Mesendoderm (in vitro differentiated cells): ENCODE results near the gene TOB1.
A peak's percentile ranks its signal among the peaks of the same experiment; 100 is the strongest.

Source experiments
- DNase-seq: peaks from one replicate; pipeline ENCODE4 v3.0.0; 2013
- H2AK5ac ChIP-seq: 2 replicates; pipeline ENCODE4 v1.6.1; 2013; ENCODE audit warnings: low read length, inconsistent platforms
- H2BK120ac ChIP-seq: 2 replicates; pipeline ENCODE4 v1.6.1; 2013; ENCODE audit warnings: low read depth, mild to moderate bottlenecking, low read length, moderate library complexity, mixed read lengths
- H2BK15ac ChIP-seq: replicated peaks from 2 replicates; pipeline ENCODE4 v1.6.1; 2013; ENCODE audit warnings: low read depth, mild to moderate bottlenecking, moderate library complexity
- H2BK5ac ChIP-seq: 2 replicates; pipeline ENCODE4 v1.6.1; 2013; ENCODE audit warnings: low read length, inconsistent platforms
- H3K18ac ChIP-seq: 2 replicates; pipeline ENCODE4 v1.6.1; 2013; ENCODE audit warnings: mild to moderate bottlenecking, low read length, mixed read lengths
- H3K23ac ChIP-seq: one replicate; pipeline ENCODE4 v1.6.1; 2013; ENCODE audit warnings: low read length
- H3K27ac ChIP-seq: 2 replicates; pipeline ENCODE4 v1.5.1; 2013; ENCODE audit warnings: low read depth, mild to moderate bottlenecking, inconsistent platforms, low read length, moderate library complexity
- H3K27me3 ChIP-seq: 2 replicates; pipeline ENCODE4 v1.6.1; 2013; ENCODE audit warnings: low read length, control low read depth, mild to moderate bottlenecking, inconsistent platforms; ENCODE audit not compliant: insufficient read depth, poor library complexity
- H3K36me3 ChIP-seq: 2 replicates; pipeline ENCODE4 v1.6.1; 2013; ENCODE audit warnings: low read length, inconsistent platforms; ENCODE audit not compliant: control insufficient read depth, insufficient read depth
- H3K4ac ChIP-seq: one replicate; pipeline ENCODE4 v1.6.1; 2013; ENCODE audit warnings: low read depth, mild to moderate bottlenecking, low read length, moderate library complexity
- H3K4me1 ChIP-seq: 2 replicates; pipeline ENCODE4 v1.6.1; 2013; ENCODE audit warnings: low read depth, low read length, inconsistent platforms; ENCODE audit not compliant: control insufficient read depth
- H3K4me2 ChIP-seq: 2 replicates; pipeline ENCODE4 v1.6.1; 2013; ENCODE audit warnings: low read length
- H3K4me3 ChIP-seq: 2 replicates; pipeline ENCODE4 v1.5.1; 2013; ENCODE audit warnings: mild to moderate bottlenecking, low read length
- H3K56ac ChIP-seq: one replicate; pipeline ENCODE4 v1.6.1; 2013; ENCODE audit warnings: low read length
- H3K79me1 ChIP-seq: 2 replicates; pipeline ENCODE4 v1.6.1; 2013; ENCODE audit warnings: low read length, inconsistent platforms
- H3K79me2 ChIP-seq: 2 replicates; pipeline ENCODE4 v1.6.1; 2013; ENCODE audit warnings: mild to moderate bottlenecking, low read length; ENCODE audit not compliant: control insufficient read depth, insufficient read depth
- H3K9ac ChIP-seq: 2 replicates; pipeline ENCODE4 v1.6.1; 2013; ENCODE audit warnings: low read length, inconsistent platforms
- H4K5ac ChIP-seq: one replicate; pipeline ENCODE4 v1.6.1; 2013; ENCODE audit warnings: low read length
- H4K8ac ChIP-seq: one replicate; pipeline ENCODE4 v1.6.1; 2013; ENCODE audit warnings: low read depth, mild to moderate bottlenecking, control low read depth, low read length, moderate library complexity
- WGBS: extraction: QIAGEN DNeasy Blood & Tissue Kit; methylation state at CpG from one replicate; pipeline ENCODE4 v1.1.7; 2013; ENCODE audit warnings: low lambda C conversion rate, missing lambda C conversion rate; ENCODE audit not compliant: insufficient coverage; ENCODE audit errors: extremely low coverage; 5-methylcytosine and 5-hydroxymethylcytosine counted together

TOB1 gene

DNA sequence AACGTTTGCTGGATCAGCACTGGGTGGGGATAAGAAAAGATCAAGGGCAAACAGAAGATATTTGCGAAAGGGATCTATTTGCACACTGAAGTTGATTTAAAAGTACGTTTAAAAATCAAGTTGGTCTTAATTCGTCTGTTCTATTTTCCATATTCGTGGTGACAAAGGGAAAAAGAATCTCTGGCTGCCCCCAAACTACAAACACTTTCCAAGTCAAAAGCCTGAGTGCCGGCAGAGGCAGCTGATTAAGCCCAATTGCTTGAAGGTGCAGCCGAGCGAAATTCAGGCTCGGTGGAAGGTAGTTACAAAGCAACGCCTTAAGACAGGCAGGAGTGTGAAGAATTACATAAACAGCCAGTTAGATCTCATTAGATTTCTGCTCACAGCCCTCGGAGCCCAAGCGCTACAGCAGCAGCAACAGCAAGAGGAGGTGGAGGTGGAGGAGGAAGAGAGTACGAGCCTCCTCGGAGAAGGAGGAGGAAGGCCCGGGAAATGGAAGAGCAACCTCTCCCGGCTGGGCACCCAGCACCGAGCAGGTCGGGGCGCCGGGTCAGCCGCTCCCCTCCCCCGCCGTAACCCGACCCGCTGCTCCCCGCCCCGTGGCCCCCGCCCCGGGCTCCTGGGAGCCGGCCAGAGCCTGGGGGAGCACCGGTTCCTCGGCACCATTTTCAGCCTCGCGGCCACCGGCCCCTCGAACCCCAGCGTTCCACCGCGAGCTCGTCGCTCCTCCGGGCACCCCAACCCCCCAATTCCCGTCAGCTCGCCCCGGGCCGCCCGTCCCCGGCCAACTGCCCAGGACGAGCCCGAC, 890 bp downstream of the TOB1 start:
- WGBS: no CpG with 5 or more reads among the region's 50 CpGs
- peak; percentile 80 for DNase-seq
- Histone ChIP-seq H2BK120ac (no peak overlapping the region), H3K36me3 (no peaks in the 10 kb centered on the region), H3K9ac (peak overlapping the region; percentile 88), H3K18ac (peak overlapping the region; percentile 99), H4K8ac (no peak overlapping the region), H2BK15ac (no peak overlapping the region), H4K5ac (no peak overlapping the region), H3K79me2 (peaks cover 2% of the 10 kb centered on the region), H3K4ac (peak overlapping the region; percentile 71), H3K4me3 (peak overlapping the region; percentile 94), H2BK5ac (no peak overlapping the region), H3K56ac (peak overlapping the region; percentile 94), H3K79me1 (peaks cover 2% of the 10 kb centered on the region), H3K23ac (peak overlapping the region; percentile 85), H3K27me3 (no peaks in the 10 kb centered on the region), H3K4me2 (peak overlapping the region; percentile 90), H2AK5ac (no peak overlapping the region), H3K4me1 (no peaks in the 10 kb centered on the region), H3K27ac (peak overlapping the region; percentile 76)

GRCh38 chr17:50864747-50865059, 1.5 kb downstream of the TOB1 start:
- H2BK5ac ChIP-seq: no peak overlapping the region
- peak overlapping the region; percentile 90 for H3K4me2 ChIP-seq
- no peak overlapping the region for H3K23ac ChIP-seq
- no peak overlapping the region for H3K18ac ChIP-seq
- no peak overlapping the region for H2AK5ac ChIP-seq
- H4K8ac ChIP-seq: no peak overlapping the region
- no peak overlapping the region for H4K5ac ChIP-seq
- peaks cover 2% of the 10 kb centered on the region for H3K79me2 ChIP-seq
- no peaks in the 10 kb centered on the region for H3K27me3 ChIP-seq
- no CpG with 5 or more reads among the region's 6 CpGs for WGBS
- H3K36me3 ChIP-seq: no peaks in the 10 kb centered on the region
- H3K4me1 ChIP-seq: no peaks in the 10 kb centered on the region
- no peak overlapping the region for H3K27ac ChIP-seq
- no peak for DNase-seq
- no peak overlapping the region for H3K4ac ChIP-seq
- peak overlapping the region; percentile 94 for H3K56ac ChIP-seq
- H3K79me1 ChIP-seq: peaks cover 2% of the 10 kb centered on the region
- peak overlapping the region; percentile 94 for H3K4me3 ChIP-seq
- H2BK120ac ChIP-seq: no peak overlapping the region
- H2BK15ac ChIP-seq: no peak overlapping the region
- peak overlapping the region; percentile 88 for H3K9ac ChIP-seq

- Histone ChIP-seq H3K27me3 (no peaks in the 10 kb centered on the region), H2BK15ac (no peak overlapping the region), H3K4ac (no peak overlapping the region), H3K4me3 (no peak overlapping the region), H3K56ac (no peak overlapping the region), H2BK5ac (no peak overlapping the region), H3K36me3 (no peaks in the 10 kb centered on the region), H3K79me1 (peaks cover 2% of the 10 kb centered on the region), H4K5ac (no peak overlapping the region), H3K79me2 (peaks cover 2% of the 10 kb centered on the region), H4K8ac (no peak overlapping the region), H3K27ac (no peak overlapping the region), H3K18ac (no peak overlapping the region), H3K4me1 (no peaks in the 10 kb centered on the region), H2AK5ac (no peak overlapping the region), H2BK120ac (no peak overlapping the region), H3K9ac (no peak overlapping the region), H3K4me2 (no peak overlapping the region), H3K23ac (no peak overlapping the region)
- no CpG with 5 or more reads among the region's 3 CpGs for WGBS
- no peak for DNase-seq
Measured at GRCh38 chr17:50863931-50864330, 2.2 kb downstream of the TOB1 start.

DNA sequence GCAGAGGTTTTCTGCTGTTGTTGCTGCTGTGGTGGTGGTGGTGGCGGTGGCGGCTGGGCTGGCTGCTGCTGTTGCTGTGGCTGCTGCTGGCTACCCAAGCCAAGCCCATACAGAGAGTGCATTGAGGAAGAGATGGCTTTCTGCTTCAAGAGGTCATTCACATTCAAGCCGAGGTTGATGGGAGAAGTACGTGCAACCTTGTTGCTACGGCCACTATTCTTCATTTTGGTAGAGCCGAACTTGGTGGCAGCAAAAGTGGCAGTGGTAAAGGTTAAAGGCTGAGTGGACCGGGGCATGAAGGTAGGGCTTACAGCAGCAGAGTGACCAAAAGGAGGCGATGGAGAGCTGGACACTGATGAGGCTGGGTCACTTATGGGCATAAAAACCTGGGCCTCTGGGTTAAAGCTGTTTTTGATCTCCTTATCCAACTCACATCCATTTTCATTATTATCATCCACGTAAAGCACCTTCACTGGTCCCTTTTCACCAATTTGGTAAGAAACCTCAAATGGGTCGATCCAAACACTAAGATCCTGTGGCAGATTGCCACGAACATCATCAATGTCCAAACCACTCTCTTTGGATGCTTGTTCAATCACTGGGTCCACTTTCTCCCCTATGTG, 2.8 kb downstream of the TOB1 start:
- Histone ChIP-seq H3K27ac (no peak overlapping the region), H3K4me3 (no peak overlapping the region), H3K27me3 (no peaks in the 10 kb centered on the region), H4K8ac (no peak overlapping the region), H2BK15ac (no peak overlapping the region), H3K79me2 (peaks cover 2% of the 10 kb centered on the region), H2BK5ac (no peak overlapping the region), H3K36me3 (no peaks in the 10 kb centered on the region), H3K4me2 (no peak overlapping the region), H3K4ac (no peak overlapping the region), H2BK120ac (no peak overlapping the region), H2AK5ac (no peak overlapping the region), H3K4me1 (no peaks in the 10 kb centered on the region), H3K79me1 (peaks cover 2% of the 10 kb centered on the region), H3K9ac (no peak overlapping the region), H4K5ac (no peak overlapping the region), H3K23ac (no peak overlapping the region), H3K18ac (no peak overlapping the region), H3K56ac (no peak overlapping the region)
- peak; percentile 70 for DNase-seq
- no CpG with 5 or more reads among the region's 11 CpGs for WGBS

GRCh38 chr17:50861822-50862528, 4.2 kb downstream of the TOB1 start:
- no peak overlapping the region for H4K5ac ChIP-seq
- no peaks in the 10 kb centered on the region for H3K4me1 ChIP-seq
- H3K4ac ChIP-seq: no peak overlapping the region
- no peak overlapping the region for H3K9ac ChIP-seq
- WGBS: 100% methylated on average over 3 of the region's 7 CpGs
- no peak overlapping the region for H3K56ac ChIP-seq
- H2BK5ac ChIP-seq: no peak overlapping the region
- H2BK15ac ChIP-seq: no peak overlapping the region
- no peak overlapping the region for H4K8ac ChIP-seq
- H3K79me2 ChIP-seq: peaks cover 2% of the 10 kb centered on the region
- no peak overlapping the region for H2BK120ac ChIP-seq
- no peak for DNase-seq
- H3K79me1 ChIP-seq: peaks cover 2% of the 10 kb centered on the region
- no peak overlapping the region for H3K4me3 ChIP-seq
- no peaks in the 10 kb centered on the region for H3K27me3 ChIP-seq
- H2AK5ac ChIP-seq: no peak overlapping the region
- H3K4me2 ChIP-seq: no peak overlapping the region
- no peak overlapping the region for H3K23ac ChIP-seq
- no peak overlapping the region for H3K27ac ChIP-seq
- H3K18ac ChIP-seq: no peak overlapping the region
- no peaks in the 10 kb centered on the region for H3K36me3 ChIP-seq
